ENCODE results near the gene C3orf18. TPM values are rescaled to one million over a fixed set of nuclear protein-coding genes. Genes with fewer than 3 reads are reported as not detected.

C3orf18 gene
- total RNA-seq, 4 donors from 2014 or later = 12.6 to 27.4 (median 15.4) TPM

DNA sequence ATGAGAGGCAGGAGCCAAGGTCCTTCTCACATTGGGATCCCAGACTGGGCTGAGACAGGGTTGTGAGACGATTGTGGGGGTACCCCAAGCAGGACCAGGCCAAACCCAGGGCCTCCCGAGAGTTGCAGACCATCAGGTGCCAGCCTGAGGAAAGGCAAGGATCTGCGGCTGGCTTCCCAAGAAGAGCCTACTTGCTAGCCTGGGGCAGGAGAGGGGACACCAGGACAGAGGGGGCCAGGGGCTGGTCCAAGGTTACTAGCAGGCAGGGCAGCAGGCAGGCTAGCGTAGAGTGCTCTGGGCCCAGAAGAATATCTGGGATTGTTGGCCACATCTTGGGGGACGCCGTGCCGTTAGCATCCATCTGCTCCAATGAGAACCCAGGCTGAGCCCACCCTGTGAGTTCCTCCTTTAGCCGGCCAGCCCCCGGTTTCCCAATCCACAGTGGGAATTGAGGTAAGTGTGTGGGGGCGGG is 43.5 kb upstream of the C3orf18 start:
- in situ Hi-C loops (cut with MboI; ENCODE audit: low sequenced_read_pairs in 4 of 4) (loop anchor here (5.0 to 25.0 kb wide), 5 partner anchors 34 to 894 kb away; partner anchors contain the start of genes DCAF1 (in 1 of the 4), MANF (in 1 of the 4) and RBM15B (in 1 of the 4)), intact Hi-C loops (cut with DNase I; ENCODE audit: low total_unique reads) (loop anchor here (5.0 kb wide), 1 partner anchor 254 kb away; the partner anchor contains the start of gene TMEM115)
- peaks cover 4 to 28% of the 10 kb centered on the region in 2 donors for H3K36me3 ChIP-seq
- H3K4me3 ChIP-seq = peak overlapping the region; percentile 65 to 89 (median 77)
- no peaks in the 10 kb centered on the region for H3K9me3 ChIP-seq
- H3K4me1 ChIP-seq = peaks cover 54 to 64% of the 10 kb centered on the region in 2 donors
- H3K27ac ChIP-seq = peak overlapping the region; percentile 95 to 99 (median 96)
- DNase-seq = no peak
- no peaks in the 10 kb centered on the region for H3K27me3 ChIP-seq
- ATAC-seq = no peak
- TF ChIP-seq, protein P1, sequence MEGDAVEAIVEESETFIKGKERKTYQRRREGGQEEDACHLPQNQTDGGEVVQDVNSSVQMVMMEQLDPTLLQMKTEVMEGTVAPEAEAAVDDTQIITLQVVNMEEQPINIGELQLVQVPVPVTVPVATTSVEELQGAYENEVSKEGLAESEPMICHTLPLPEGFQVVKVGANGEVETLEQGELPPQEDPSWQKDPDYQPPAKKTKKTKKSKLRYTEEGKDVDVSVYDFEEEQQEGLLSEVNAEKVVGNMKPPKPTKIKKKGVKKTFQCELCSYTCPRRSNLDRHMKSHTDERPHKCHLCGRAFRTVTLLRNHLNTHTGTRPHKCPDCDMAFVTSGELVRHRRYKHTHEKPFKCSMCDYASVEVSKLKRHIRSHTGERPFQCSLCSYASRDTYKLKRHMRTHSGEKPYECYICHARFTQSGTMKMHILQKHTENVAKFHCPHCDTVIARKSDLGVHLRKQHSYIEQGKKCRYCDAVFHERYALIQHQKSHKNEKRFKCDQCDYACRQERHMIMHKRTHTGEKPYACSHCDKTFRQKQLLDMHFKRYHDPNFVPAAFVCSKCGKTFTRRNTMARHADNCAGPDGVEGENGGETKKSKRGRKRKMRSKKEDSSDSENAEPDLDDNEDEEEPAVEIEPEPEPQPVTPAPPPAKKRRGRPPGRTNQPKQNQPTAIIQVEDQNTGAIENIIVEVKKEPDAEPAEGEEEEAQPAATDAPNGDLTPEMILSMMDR (IDR thresholded peaks at IDR 0.05 in 4 of 5, conservative IDR thresholded peaks at IDR 0.05 in 1 of 5) = no peak
- TF ChIP-seq POLR2A (IDR thresholded peaks at IDR 0.05) = no peak

DNA sequence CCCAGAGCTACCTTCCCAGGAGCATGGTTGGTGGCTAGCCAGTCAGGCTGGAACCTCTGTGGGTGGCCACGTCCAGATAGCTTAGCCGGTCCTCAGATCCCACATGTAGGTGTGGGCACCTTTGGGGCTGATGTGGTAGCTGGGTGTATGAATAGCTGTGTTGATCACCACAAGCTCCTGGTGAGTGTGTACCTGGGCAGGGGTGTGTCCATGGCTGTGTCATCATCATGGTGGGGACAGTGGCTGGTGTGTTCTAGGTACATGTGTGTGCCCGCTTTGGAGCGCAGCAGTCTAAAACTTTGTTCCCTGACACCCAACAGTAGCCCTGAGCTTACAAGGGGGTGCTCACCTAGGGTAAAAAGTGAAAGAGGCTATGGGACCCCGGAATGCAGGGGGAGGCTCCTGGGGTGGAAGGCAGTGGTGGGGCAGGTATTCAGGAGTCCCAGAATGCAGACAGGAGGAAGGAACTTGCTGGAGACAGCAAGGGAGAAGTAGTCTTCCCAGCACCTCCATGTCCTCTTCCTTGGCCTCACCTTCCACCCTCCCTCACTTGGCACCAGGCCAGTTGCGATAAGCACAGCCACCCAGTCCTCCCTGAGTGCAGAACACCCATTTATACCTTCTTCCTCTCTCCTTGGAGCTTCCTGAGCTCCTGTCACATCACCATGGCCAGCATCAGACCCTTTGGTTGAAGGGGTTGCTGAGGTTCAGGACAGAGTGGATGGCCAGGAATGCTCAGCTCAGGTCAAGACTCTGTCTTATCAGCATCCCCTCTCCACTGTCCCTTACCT is 42.8 kb upstream of the C3orf18 start:
- peaks cover 59 to 71% of the 10 kb centered on the region in 2 donors for H3K4me1 ChIP-seq
- peak overlapping the region; percentile 65 to 89 (median 77) for H3K4me3 ChIP-seq
- H3K36me3 ChIP-seq = peaks cover 4 to 28% of the 10 kb centered on the region in 2 donors
- peak in 1 of 2 donors; percentile 30 for TF ChIP-seq POLR2A (IDR thresholded peaks at IDR 0.05)
- TF ChIP-seq, protein P1 (IDR thresholded peaks at IDR 0.05 in 4 of 5, conservative IDR thresholded peaks at IDR 0.05 in 1 of 5) = no peak
- H3K27me3 ChIP-seq = no peaks in the 10 kb centered on the region
- no peaks in the 10 kb centered on the region for H3K9me3 ChIP-seq
- peak overlapping the region; percentile 95 to 99 (median 96) for H3K27ac ChIP-seq
- in situ Hi-C loops (cut with MboI; ENCODE audit: low sequenced_read_pairs in 4 of 4) (loop anchor here (5.0 to 25.0 kb wide), 5 partner anchors 33 to 894 kb away; partner anchors contain the start of genes DCAF1 (in 1 of the 4), MANF (in 1 of the 4) and RBM15B (in 1 of the 4)), intact Hi-C loops (cut with DNase I; ENCODE audit: low total_unique reads) (loop anchor here (5.0 kb wide), 1 partner anchor 253 kb away; the partner anchor contains the start of gene TMEM115)
- DNase-seq (no peak), ATAC-seq (no peak)

DNA sequence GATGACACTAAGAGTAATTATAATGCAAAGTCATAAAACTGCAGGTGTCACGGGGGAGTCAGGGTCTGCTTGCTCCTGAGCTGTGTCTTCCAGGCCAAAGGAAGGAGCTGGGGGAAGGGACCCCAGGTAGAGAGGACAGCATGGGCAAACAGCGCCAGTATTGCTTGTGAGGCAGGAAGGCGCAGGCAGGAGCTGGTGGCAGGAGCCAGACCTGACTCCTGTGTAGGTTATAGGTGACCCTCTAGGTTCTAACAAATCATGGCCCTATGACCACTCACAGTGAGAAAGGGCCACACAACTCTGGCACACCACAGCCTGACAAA is 42.2 kb upstream of the C3orf18 start:
- ATAC-seq (no peak), DNase-seq (no peak)
- Histone ChIP-seq H3K27ac (peak overlapping the region; percentile 95 to 99 (median 96)), H3K4me1 (peaks cover 64 to 76% of the 10 kb centered on the region in 2 donors), H3K4me3 (peak overlapping the region; percentile 65 to 89 (median 77)), H3K36me3 (peaks cover 4 to 28% of the 10 kb centered on the region in 2 donors), H3K27me3 (no peaks in the 10 kb centered on the region), H3K9me3 (no peaks in the 10 kb centered on the region)
- intact Hi-C loops (cut with DNase I; ENCODE audit: low total_unique reads) (loop anchor here (5.0 kb wide), 1 partner anchor 252 kb away; the partner anchor contains the start of gene TMEM115), in situ Hi-C loops (cut with MboI; ENCODE audit: low sequenced_read_pairs in 4 of 4) (loop anchor here (5.0 to 25.0 kb wide), 5 partner anchors 32 to 895 kb away; partner anchors contain the start of genes DCAF1 (in 1 of the 4), MANF (in 1 of the 4) and RBM15B (in 1 of the 4))
- TF ChIP-seq, protein P1 (IDR thresholded peaks at IDR 0.05 in 4 of 5, conservative IDR thresholded peaks at IDR 0.05 in 1 of 5) = no peak
- TF ChIP-seq POLR2A (IDR thresholded peaks at IDR 0.05) = no peak

DNA sequence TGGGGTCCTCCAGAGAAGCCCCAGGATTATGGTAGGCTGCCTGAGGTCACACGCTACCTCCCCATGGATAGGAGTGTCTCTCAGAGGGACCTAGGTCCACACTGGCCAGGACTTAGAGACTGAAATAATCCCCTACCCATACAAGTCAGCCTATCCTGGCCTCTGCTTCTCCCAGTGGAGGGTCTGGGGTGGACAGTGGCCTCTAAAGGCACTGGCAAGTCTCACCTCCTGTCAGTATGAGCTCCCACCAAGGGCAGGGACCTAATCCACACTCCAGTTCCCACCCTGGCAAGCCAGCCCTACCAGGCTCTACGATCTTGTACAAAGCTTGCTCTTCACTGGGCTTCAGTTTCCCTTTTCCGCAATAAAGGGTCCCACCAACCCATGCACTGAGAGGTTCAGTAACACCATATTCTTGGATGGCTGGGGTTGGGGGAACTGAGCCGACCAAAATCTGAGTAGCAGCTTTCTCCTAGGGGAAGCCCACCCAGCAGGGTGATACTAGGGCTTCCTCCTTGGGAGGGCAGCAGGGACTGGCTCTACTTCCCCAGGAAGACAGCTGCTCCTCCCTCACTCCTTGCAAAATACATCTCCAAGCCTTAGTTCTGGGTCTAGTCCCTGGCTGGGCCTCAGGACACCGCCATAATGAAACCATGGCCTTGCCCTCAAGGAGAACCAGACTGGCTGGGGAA is 41.7 kb upstream of the C3orf18 start:
- H3K9me3 ChIP-seq = no peaks in the 10 kb centered on the region
- H3K36me3 ChIP-seq = peaks cover 4 to 28% of the 10 kb centered on the region in 2 donors
- no peak for DNase-seq
- peak overlapping the region; percentile 65 to 89 (median 77) for H3K4me3 ChIP-seq
- ATAC-seq = no peak
- H3K27ac ChIP-seq = peak overlapping the region; percentile 95 to 99 (median 96)
- in situ Hi-C loops (cut with MboI; ENCODE audit: low sequenced_read_pairs in 4 of 4) (loop anchor here in 1 of 4 donors (25.0 kb wide), 1 partner anchor 778 kb away; the partner anchor contains the start of genes MANF and RBM15B), intact Hi-C loops (cut with DNase I; ENCODE audit: low total_unique reads) (no loop called here)
- H3K27me3 ChIP-seq = no peaks in the 10 kb centered on the region
- peaks cover 69 to 81% of the 10 kb centered on the region in 2 donors for H3K4me1 ChIP-seq
- TF ChIP-seq POLR2A (IDR thresholded peaks at IDR 0.05) = no peak
- TF ChIP-seq, protein P1 (IDR thresholded peaks at IDR 0.05 in 4 of 5, conservative IDR thresholded peaks at IDR 0.05 in 1 of 5) = no peak
